ENCODE measurements around the gene AGAP1. TPM values are rescaled to one million over a fixed set of nuclear protein-coding genes. Genes with fewer than 3 reads are reported as not detected.

Gene AGAP1
- total and polyA plus RNA-seq, 4 donors = 2.0 to 8.5 (median 5.4) TPM

DNA sequence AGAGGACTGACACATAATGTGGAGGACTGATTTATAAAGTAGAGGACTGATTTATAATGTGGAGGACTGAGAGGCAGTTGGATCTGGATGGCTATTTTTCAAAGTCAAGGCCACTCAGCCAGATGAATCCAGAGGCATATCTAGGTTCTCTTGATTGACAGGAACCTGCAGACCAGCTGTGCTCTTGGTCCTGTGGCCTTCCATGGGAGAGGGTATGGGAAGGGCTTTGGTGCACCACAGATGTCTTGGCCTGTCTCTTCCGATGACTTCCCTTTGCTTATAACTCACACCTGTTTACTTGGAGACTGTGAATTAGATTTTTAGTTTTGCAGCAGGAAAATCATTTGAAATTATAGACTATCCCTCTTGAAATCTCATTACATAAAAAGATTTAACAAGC, 32.3 kb downstream of the AGAP1 start:
- no peak overlapping the region for H3K27ac ChIP-seq (ENCODE audit: low read depth in 1 of 2, low read length in 2 of 2)
- no peaks in the 10 kb centered on the region for H3K27me3 ChIP-seq (ENCODE audit: control insufficient read depth in 4 of 4, insufficient read depth in 4 of 4, low read length in 3 of 4)
- H3K9ac ChIP-seq (ENCODE audit: low read depth in 1 of 2, low read length in 2 of 2) = no peak overlapping the region
- H3K9me3 ChIP-seq (ENCODE audit: control insufficient read depth in 4 of 4, low read length in 3 of 4) = no peaks in the 10 kb centered on the region
- no peak for DNase-seq (ENCODE audit: low spot score)
- H3K36me3 ChIP-seq (ENCODE audit: control insufficient read depth in 4 of 4, insufficient read depth in 3 of 4, low read depth in 1 of 4, low read length in 3 of 4) = no peaks in the 10 kb centered on the region
- WGBS = 88% methylated on average over 1 of the region's 1 CpG
- no peak for TF ChIP-seq JUND (IDR thresholded peaks at IDR 0.05)
- no peak overlapping the region for H3K4me3 ChIP-seq (ENCODE audit: low read depth in 1 of 3, low read length in 3 of 3)
- peaks cover 0 to 5% (median 0%) of the 10 kb centered on the region in 4 donors for H3K4me1 ChIP-seq (ENCODE audit: control insufficient read depth in 4 of 4, insufficient read depth in 4 of 4, low read length in 3 of 4)

DNA sequence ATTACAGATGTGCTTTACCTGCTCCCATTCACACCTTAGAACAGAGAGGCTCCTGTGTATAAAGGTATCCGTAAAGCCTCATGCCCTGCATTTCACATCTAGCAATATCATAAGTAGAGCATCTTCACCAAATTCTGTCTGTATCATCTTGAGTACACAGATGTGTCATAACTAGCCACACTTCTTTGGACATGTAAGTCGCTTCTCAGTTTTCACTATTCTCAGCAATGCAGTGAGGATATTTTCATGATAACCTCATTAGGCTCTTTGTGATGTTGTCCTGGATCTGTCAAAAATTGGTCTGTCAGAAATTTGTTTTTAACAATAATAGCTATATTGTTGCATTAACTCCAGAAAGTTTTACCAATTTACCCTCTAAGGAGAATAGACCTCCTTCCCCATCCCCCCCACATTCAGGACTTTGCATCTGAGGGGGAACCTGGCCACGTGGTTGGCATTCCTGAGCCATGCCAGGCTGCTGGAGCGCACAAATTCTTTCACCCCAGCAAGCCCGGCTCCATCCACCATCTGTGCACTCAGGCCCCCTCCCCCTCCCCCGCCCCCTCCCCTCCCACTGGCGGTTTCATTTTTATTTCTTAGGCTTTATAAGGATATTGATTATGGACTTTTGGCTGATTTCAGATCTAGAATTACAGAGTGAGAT, 34.1 kb downstream of the AGAP1 start:
- no peak overlapping the region for H3K9ac ChIP-seq (ENCODE audit: low read depth in 1 of 2, low read length in 2 of 2)
- no peaks in the 10 kb centered on the region for H3K36me3 ChIP-seq (ENCODE audit: control insufficient read depth in 4 of 4, insufficient read depth in 3 of 4, low read depth in 1 of 4, low read length in 3 of 4)
- DNase-seq (ENCODE audit: low spot score) = no peak
- 64% methylated on average over 7 of the region's 7 CpGs for WGBS
- no peaks in the 10 kb centered on the region for H3K27me3 ChIP-seq (ENCODE audit: control insufficient read depth in 4 of 4, insufficient read depth in 4 of 4, low read length in 3 of 4)
- H3K27ac ChIP-seq (ENCODE audit: low read depth in 1 of 2, low read length in 2 of 2) = no peak overlapping the region
- no peaks in the 10 kb centered on the region for H3K9me3 ChIP-seq (ENCODE audit: control insufficient read depth in 4 of 4, low read length in 3 of 4)
- H3K4me3 ChIP-seq (ENCODE audit: low read depth in 1 of 3, low read length in 3 of 3) = no peak overlapping the region
- TF ChIP-seq, protein P1, sequence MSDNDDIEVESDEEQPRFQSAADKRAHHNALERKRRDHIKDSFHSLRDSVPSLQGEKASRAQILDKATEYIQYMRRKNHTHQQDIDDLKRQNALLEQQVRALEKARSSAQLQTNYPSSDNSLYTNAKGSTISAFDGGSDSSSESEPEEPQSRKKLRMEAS (IDR thresholded peaks at IDR 0.05) = no peak
- TF ChIP-seq, protein P2, sequence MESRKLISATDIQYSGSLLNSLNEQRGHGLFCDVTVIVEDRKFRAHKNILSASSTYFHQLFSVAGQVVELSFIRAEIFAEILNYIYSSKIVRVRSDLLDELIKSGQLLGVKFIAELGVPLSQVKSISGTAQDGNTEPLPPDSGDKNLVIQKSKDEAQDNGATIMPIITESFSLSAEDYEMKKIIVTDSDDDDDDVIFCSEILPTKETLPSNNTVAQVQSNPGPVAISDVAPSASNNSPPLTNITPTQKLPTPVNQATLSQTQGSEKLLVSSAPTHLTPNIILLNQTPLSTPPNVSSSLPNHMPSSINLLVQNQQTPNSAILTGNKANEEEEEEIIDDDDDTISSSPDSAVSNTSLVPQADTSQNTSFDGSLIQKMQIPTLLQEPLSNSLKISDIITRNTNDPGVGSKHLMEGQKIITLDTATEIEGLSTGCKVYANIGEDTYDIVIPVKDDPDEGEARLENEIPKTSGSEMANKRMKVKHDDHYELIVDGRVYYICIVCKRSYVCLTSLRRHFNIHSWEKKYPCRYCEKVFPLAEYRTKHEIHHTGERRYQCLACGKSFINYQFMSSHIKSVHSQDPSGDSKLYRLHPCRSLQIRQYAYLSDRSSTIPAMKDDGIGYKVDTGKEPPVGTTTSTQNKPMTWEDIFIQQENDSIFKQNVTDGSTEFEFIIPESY (IDR thresholded peaks at IDR 0.05) = no peak
- TF ChIP-seq SP1 (IDR thresholded peaks at IDR 0.05) = no peak
- TF ChIP-seq, protein P3, sequence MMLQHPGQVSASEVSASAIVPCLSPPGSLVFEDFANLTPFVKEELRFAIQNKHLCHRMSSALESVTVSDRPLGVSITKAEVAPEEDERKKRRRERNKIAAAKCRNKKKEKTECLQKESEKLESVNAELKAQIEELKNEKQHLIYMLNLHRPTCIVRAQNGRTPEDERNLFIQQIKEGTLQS (IDR thresholded peaks at IDR 0.05) = no peak
- TF ChIP-seq RXRA (IDR thresholded peaks at IDR 0.05) = no peak
- no peak for TF ChIP-seq TAF1 (conservative IDR thresholded peaks at IDR 0.05)
- no peaks in the 10 kb centered on the region for H3K4me1 ChIP-seq (ENCODE audit: control insufficient read depth in 4 of 4, insufficient read depth in 4 of 4, low read length in 3 of 4)

DNA sequence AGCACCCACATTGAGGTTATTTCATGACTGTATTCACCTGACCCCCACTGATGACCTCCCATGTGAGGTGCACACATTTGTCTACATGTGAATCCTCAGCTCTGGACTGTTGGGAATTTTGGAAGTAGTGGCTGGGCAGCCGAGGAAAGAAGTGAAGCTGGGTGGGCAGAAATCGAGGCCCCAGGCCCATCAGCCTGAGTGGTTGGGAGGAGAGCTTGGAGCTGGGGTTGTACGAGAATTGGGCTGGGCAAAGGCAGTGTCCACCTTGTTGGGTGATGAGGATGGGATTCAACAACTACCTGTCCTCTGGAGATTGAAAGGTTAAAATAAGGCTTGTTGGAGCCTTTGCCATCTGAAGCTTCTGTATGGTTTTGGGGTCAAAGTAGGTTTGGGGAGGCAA, 35.8 kb downstream of the AGAP1 start:
- no peak for DNase-seq (ENCODE audit: low spot score)
- no peak overlapping the region for H3K27ac ChIP-seq (ENCODE audit: low read depth in 1 of 2, low read length in 2 of 2)
- H3K4me3 ChIP-seq (ENCODE audit: low read depth in 1 of 3, low read length in 3 of 3) = no peak overlapping the region
- H3K9ac ChIP-seq (ENCODE audit: low read depth in 1 of 2, low read length in 2 of 2) = no peak overlapping the region
- H3K9me3 ChIP-seq (ENCODE audit: control insufficient read depth in 4 of 4, low read length in 3 of 4) = no peaks in the 10 kb centered on the region
- WGBS = 94% methylated on average over 3 of the region's 3 CpGs
- peaks cover 0 to 7% (median under 1%) of the 10 kb centered on the region in 4 donors for H3K4me1 ChIP-seq (ENCODE audit: control insufficient read depth in 4 of 4, insufficient read depth in 4 of 4, low read length in 3 of 4)
- H3K36me3 ChIP-seq (ENCODE audit: control insufficient read depth in 4 of 4, insufficient read depth in 3 of 4, low read depth in 1 of 4, low read length in 3 of 4) = no peaks in the 10 kb centered on the region
- H3K27me3 ChIP-seq (ENCODE audit: control insufficient read depth in 4 of 4, insufficient read depth in 4 of 4, low read length in 3 of 4) = no peaks in the 10 kb centered on the region
- TF ChIP-seq, protein P2 (IDR thresholded peaks at IDR 0.05) = no peak
- TF ChIP-seq RAD21 (IDR thresholded peaks at IDR 0.05) = no peak
- TF ChIP-seq FOXA2 (IDR thresholded peaks at IDR 0.05) = no peak
- TF ChIP-seq, protein P4, sequence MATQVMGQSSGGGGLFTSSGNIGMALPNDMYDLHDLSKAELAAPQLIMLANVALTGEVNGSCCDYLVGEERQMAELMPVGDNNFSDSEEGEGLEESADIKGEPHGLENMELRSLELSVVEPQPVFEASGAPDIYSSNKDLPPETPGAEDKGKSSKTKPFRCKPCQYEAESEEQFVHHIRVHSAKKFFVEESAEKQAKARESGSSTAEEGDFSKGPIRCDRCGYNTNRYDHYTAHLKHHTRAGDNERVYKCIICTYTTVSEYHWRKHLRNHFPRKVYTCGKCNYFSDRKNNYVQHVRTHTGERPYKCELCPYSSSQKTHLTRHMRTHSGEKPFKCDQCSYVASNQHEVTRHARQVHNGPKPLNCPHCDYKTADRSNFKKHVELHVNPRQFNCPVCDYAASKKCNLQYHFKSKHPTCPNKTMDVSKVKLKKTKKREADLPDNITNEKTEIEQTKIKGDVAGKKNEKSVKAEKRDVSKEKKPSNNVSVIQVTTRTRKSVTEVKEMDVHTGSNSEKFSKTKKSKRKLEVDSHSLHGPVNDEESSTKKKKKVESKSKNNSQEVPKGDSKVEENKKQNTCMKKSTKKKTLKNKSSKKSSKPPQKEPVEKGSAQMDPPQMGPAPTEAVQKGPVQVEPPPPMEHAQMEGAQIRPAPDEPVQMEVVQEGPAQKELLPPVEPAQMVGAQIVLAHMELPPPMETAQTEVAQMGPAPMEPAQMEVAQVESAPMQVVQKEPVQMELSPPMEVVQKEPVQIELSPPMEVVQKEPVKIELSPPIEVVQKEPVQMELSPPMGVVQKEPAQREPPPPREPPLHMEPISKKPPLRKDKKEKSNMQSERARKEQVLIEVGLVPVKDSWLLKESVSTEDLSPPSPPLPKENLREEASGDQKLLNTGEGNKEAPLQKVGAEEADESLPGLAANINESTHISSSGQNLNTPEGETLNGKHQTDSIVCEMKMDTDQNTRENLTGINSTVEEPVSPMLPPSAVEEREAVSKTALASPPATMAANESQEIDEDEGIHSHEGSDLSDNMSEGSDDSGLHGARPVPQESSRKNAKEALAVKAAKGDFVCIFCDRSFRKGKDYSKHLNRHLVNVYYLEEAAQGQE (IDR thresholded peaks at IDR 0.05) = no peak
- TF ChIP-seq YY1 (IDR thresholded peaks at IDR 0.05) = no peak
- TF ChIP-seq, protein P5, sequence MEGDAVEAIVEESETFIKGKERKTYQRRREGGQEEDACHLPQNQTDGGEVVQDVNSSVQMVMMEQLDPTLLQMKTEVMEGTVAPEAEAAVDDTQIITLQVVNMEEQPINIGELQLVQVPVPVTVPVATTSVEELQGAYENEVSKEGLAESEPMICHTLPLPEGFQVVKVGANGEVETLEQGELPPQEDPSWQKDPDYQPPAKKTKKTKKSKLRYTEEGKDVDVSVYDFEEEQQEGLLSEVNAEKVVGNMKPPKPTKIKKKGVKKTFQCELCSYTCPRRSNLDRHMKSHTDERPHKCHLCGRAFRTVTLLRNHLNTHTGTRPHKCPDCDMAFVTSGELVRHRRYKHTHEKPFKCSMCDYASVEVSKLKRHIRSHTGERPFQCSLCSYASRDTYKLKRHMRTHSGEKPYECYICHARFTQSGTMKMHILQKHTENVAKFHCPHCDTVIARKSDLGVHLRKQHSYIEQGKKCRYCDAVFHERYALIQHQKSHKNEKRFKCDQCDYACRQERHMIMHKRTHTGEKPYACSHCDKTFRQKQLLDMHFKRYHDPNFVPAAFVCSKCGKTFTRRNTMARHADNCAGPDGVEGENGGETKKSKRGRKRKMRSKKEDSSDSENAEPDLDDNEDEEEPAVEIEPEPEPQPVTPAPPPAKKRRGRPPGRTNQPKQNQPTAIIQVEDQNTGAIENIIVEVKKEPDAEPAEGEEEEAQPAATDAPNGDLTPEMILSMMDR (IDR thresholded peaks at IDR 0.05; ENCODE audit: low read depth, low read length, missing input control) = no peak
- no peak for TF ChIP-seq FOXA1 (IDR thresholded peaks at IDR 0.05)
- no peak for TF ChIP-seq JUND (IDR thresholded peaks at IDR 0.05)
- TF ChIP-seq GABPA (IDR thresholded peaks at IDR 0.05 in 1 of 2, conservative IDR thresholded peaks at IDR 0.05 in 1 of 2) = no peak
- TF ChIP-seq, protein P1 (IDR thresholded peaks at IDR 0.05) = no peak
- no peak for TF ChIP-seq EGR1 (IDR thresholded peaks at IDR 0.05; ENCODE audit: low read depth in 2 of 2)
- no peak for TF ChIP-seq NR2F2 (IDR thresholded peaks at IDR 0.05)
- TF ChIP-seq, protein P3 (IDR thresholded peaks at IDR 0.05) = no peak
- TF ChIP-seq TAF1 (conservative IDR thresholded peaks at IDR 0.05) = no peak
- no peak for TF ChIP-seq RXRA (IDR thresholded peaks at IDR 0.05)

Measured in liver (tissue), 9 donors.